KMS-11 (cell line): ENCODE data around the gene MTUS2.

Experiments
- H2AFZ ChIP-seq: fragments of 200-600 bp; sonication (generic); 2 replicates; pipeline ENCODE4 v1.6.1; 2016; ENCODE audit warnings: antibody characterized with exemption, mixed run types, low read depth
- H3K27ac ChIP-seq: fragments of 200-600 bp; sonication (generic); 2 replicates; pipeline ENCODE4 v1.6.1; 2016; ENCODE audit warnings: mild to moderate bottlenecking, mixed run types
- H3K27me3 ChIP-seq: fragments of 200-600 bp; sonication (generic); 2 replicates; pipeline ENCODE4 v1.6.1; 2017; ENCODE audit warnings: mild to moderate bottlenecking, low read depth, mixed run types, moderate library complexity; ENCODE audit not compliant: insufficient read depth
- H3K36me3 ChIP-seq: fragments of 200-600 bp; sonication (generic); 2 replicates; pipeline ENCODE4 v1.6.1; 2017; ENCODE audit warnings: mild to moderate bottlenecking, mixed run types; ENCODE audit not compliant: insufficient read depth
- H3K4me1 ChIP-seq: fragments of 200-600 bp; sonication (generic); 2 replicates; pipeline ENCODE4 v1.6.1; 2016; ENCODE audit warnings: mild to moderate bottlenecking, low read depth, mixed run types; ENCODE audit not compliant: poor library complexity, severe bottlenecking
- H3K4me2 ChIP-seq: fragments of 200-600 bp; sonication (generic); 2 replicates; pipeline ENCODE4 v1.7.0; 2016; ENCODE audit warnings: mild to moderate bottlenecking, mixed run types
- H3K4me3 ChIP-seq: fragments of 200-600 bp; sonication (generic); IDR thresholded peaks from 2 replicates; pipeline ENCODE4 v1.6.1; 2017; ENCODE audit warnings: low read depth, low read length, mixed read lengths; ENCODE audit not compliant: insufficient read depth
- H3K79me2 ChIP-seq: fragments of 200-600 bp; sonication (generic); 2 replicates; pipeline ENCODE4 v1.6.1; 2016; ENCODE audit warnings: low read depth, mixed run types; ENCODE audit not compliant: insufficient read depth
- H3K9ac ChIP-seq: fragments of 200-600 bp; sonication (generic); 2 replicates; pipeline ENCODE4 v1.6.1; 2016; ENCODE audit warnings: mild to moderate bottlenecking, mixed run types
- H4K20me1 ChIP-seq: fragments of 200-600 bp; sonication (generic); 2 replicates; pipeline ENCODE4 v1.6.1; 2016; ENCODE audit warnings: mild to moderate bottlenecking, mixed run types; ENCODE audit not compliant: insufficient read depth
- TF ChIP-seq, protein P1 (sequence below): fragments of 200-600 bp; sonication (generic); conservative IDR thresholded peaks from 2 replicates; pipeline ENCODE4 v1.6.1; 2017; ENCODE audit warnings: low read depth, mild to moderate bottlenecking, antibody characterized with exemption, low read length, moderate library complexity, mixed read lengths

MTUS2 gene

DNA sequence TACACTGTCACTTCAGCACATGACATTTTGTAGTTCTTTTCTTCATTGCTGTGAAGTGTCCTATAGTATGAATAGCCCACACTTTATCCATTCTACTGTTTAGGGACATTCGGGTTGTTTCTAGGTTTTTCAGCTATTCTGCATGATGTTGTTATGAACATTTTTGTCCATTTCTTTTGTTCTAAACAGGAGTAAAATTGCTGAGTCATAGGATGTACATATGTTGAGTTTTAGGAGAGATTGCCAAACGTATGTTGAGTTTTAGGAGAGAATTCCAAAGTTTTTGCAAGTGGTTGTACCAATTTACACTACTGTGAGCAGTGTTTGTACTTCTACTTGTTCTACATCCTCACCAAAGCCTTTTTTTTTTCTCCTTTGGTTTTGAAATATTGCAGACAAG, 115.0 kb downstream of the MTUS2 start:
- H2AFZ ChIP-seq, result no peak overlapping the region
- no peak overlapping the region for H3K9ac ChIP-seq
- H3K79me2 ChIP-seq, result no peaks in the 10 kb centered on the region
- no peak overlapping the region for H3K4me2 ChIP-seq
- no peaks in the 10 kb centered on the region for H3K4me1 ChIP-seq
- no peaks in the 10 kb centered on the region for H4K20me1 ChIP-seq
- H3K27ac ChIP-seq, result no peak overlapping the region
- TF ChIP-seq, protein P1, sequence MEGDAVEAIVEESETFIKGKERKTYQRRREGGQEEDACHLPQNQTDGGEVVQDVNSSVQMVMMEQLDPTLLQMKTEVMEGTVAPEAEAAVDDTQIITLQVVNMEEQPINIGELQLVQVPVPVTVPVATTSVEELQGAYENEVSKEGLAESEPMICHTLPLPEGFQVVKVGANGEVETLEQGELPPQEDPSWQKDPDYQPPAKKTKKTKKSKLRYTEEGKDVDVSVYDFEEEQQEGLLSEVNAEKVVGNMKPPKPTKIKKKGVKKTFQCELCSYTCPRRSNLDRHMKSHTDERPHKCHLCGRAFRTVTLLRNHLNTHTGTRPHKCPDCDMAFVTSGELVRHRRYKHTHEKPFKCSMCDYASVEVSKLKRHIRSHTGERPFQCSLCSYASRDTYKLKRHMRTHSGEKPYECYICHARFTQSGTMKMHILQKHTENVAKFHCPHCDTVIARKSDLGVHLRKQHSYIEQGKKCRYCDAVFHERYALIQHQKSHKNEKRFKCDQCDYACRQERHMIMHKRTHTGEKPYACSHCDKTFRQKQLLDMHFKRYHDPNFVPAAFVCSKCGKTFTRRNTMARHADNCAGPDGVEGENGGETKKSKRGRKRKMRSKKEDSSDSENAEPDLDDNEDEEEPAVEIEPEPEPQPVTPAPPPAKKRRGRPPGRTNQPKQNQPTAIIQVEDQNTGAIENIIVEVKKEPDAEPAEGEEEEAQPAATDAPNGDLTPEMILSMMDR, result no peak
- H3K4me3 ChIP-seq, result no peak overlapping the region
- H3K36me3 ChIP-seq, result no peaks in the 10 kb centered on the region
- no peaks in the 10 kb centered on the region for H3K27me3 ChIP-seq

DNA sequence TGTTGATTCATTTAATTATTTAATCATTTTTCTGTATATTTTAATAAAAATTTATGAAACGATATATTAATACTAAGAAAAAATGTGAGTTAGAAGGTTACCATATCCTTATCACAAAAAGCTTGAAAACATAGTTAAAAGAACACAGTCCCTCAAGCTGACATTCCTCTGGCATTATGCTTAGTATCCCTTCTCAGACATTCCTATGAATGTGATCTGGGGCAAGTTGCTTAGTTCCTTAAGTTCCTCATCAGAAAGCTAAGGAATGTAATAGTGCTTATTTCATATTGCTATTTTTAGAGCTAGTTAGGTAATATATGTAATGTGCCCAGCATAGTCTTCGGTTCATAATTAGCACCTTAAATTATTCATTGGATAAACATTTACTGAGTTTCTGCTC, 122.8 kb downstream of the MTUS2 start:
- no peaks in the 10 kb centered on the region for H3K4me1 ChIP-seq
- no peak overlapping the region for H2AFZ ChIP-seq
- no peak overlapping the region for H3K9ac ChIP-seq
- TF ChIP-seq, protein P1, result no peak
- no peaks in the 10 kb centered on the region for H3K79me2 ChIP-seq
- no peak overlapping the region for H3K4me3 ChIP-seq
- no peaks in the 10 kb centered on the region for H3K36me3 ChIP-seq
- no peak overlapping the region for H3K27ac ChIP-seq
- H3K4me2 ChIP-seq, result no peak overlapping the region
- no peaks in the 10 kb centered on the region for H4K20me1 ChIP-seq
- H3K27me3 ChIP-seq, result no peaks in the 10 kb centered on the region

DNA sequence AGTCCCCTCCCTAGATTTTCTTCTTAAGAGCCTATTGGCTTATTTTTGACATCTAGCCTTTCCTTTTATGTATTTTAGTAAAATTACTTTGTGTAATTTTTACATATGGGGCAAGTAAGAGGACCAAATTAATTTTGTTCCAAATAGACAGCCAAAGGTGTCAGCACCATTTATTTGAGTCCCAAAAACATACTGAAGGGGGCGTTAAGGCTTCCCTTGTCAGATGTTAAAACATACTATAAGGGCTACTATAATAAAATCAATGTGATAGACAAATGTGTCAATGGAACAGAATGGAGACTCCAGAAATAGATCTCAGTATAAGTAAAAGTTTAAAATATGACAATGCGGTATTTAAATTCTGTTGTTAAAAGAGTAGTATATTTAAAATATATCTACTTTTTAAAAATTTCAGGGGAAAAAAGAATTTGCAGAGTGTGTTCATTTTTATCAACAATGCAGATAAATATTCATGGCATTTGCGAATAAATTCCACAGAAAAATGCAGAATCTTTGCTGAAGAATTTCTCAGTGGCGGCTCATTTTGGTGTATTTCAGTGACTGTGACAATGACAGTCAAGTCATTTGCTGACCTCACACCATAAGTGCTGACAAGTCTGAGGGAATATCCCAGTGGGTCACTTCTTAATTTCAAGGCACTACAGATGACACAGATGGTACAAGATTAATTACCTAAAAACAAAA, 133.7 kb downstream of the MTUS2 start:
- Histone ChIP-seq H3K4me2 (no peak overlapping the region), H3K27me3 (no peaks in the 10 kb centered on the region), H3K79me2 (no peaks in the 10 kb centered on the region), H2AFZ (no peak overlapping the region), H3K9ac (no peak overlapping the region), H4K20me1 (no peaks in the 10 kb centered on the region), H3K27ac (no peak overlapping the region), H3K4me3 (no peak overlapping the region), H3K36me3 (no peaks in the 10 kb centered on the region), H3K4me1 (no peaks in the 10 kb centered on the region)
- TF ChIP-seq, protein P1, result no peak

DNA sequence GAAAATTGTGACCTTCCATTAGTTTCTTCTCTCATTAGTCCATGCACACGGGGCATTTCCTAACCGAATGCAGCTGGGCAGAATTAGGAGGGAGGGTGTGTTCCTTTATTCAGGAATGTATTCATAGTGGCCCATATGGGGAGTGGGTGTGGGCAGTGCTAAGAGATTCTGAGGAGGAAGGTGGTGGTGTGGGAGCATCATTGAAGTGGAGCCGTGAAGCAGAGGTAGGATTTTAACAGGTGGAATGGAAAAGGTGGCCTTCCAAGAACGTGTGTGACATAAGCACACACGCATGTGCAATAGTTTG, 134.2 kb downstream of the MTUS2 start:
- TF ChIP-seq, protein P1, result no peak
- H3K4me2 ChIP-seq, result no peak overlapping the region
- no peaks in the 10 kb centered on the region for H3K4me1 ChIP-seq
- H3K4me3 ChIP-seq, result no peak overlapping the region
- H3K9ac ChIP-seq, result no peak overlapping the region
- H2AFZ ChIP-seq, result no peak overlapping the region
- H3K36me3 ChIP-seq, result no peaks in the 10 kb centered on the region
- no peaks in the 10 kb centered on the region for H3K79me2 ChIP-seq
- H3K27ac ChIP-seq, result no peak overlapping the region
- no peaks in the 10 kb centered on the region for H3K27me3 ChIP-seq
- no peaks in the 10 kb centered on the region for H4K20me1 ChIP-seq
